Measurements from ENCODE around the gene SPATA7. TPM values are rescaled to one million over a fixed set of nuclear protein-coding genes. Genes with fewer than 3 reads are reported as not detected.

Gene SPATA7
- total and polyA plus RNA-seq, 2 of the 4 experiments (the other 2 are of a cell fraction): 6.6 to 10.0 TPM

- Histone ChIP-seq H2BK15ac (ENCODE audit: low read depth, low read length) (no peak overlapping the region), H3K23ac (ENCODE audit: low read depth, low read length) (no peak overlapping the region), H3K27me3 (ENCODE audit: control insufficient read depth, insufficient read depth, low read length) (no peaks in the 10 kb centered on the region; the same call in 1 of the 2 replicates), H3K18ac (ENCODE audit: low read depth, low read length) (no peak overlapping the region), H4K8ac (ENCODE audit: low read depth in 2 of 2, low read length in 2 of 2) (no peak overlapping the region), H2BK20ac (ENCODE audit: low read depth, low read length) (no peak overlapping the region), H3K4ac (ENCODE audit: low read depth, low read length) (no peak overlapping the region), H3K9ac (ENCODE audit: low read depth, low read length) (no peak overlapping the region), H3K36me3 (ENCODE audit: control insufficient read depth, insufficient read depth, low read length) (no peaks in the 10 kb centered on the region), H3K4me3 (ENCODE audit: insufficient read depth, low read depth, low read length) (no peak overlapping the region), H2BK5ac (ENCODE audit: low read depth, low read length, poor library complexity, severe bottlenecking) (no peak overlapping the region), H3K4me1 (ENCODE audit: control insufficient read depth, insufficient read depth, low read length) (no peaks in the 10 kb centered on the region), H3K9me1 (ENCODE audit: insufficient read depth, low read length) (no peaks in the 10 kb centered on the region), H2AFZ (replicated peaks; ENCODE audit: low read length, poor library complexity) (no peak overlapping the region), H3K27ac (ENCODE audit: insufficient read depth, low read length) (no peak overlapping the region), H3K14ac (replicated peaks; ENCODE audit: low read depth, low read length) (no peak overlapping the region), H3K4me2 (ENCODE audit: low read depth, low read length) (no peak overlapping the region), H3K79me1 (ENCODE audit: low read depth in 1 of 2, low read length in 2 of 2) (no peaks in the 10 kb centered on the region), H2AK5ac (ENCODE audit: low read depth, low read length) (no peak overlapping the region), H2AK9ac (replicated peaks; ENCODE audit: low read depth, low read length, poor library complexity) (no peak overlapping the region), H4K20me1 (ENCODE audit: insufficient read depth, low read length) (no peaks in the 10 kb centered on the region), H4K5ac (ENCODE audit: low read depth, low read length) (no peak overlapping the region), H2BK120ac (ENCODE audit: low read depth, low read length) (no peak overlapping the region), H4K91ac (ENCODE audit: insufficient read depth, low read depth, low read length) (no peak overlapping the region), H3K9me3 (ENCODE audit: control insufficient read depth, insufficient read depth, low read length) (no peaks in the 10 kb centered on the region), H3K56ac (ENCODE audit: extremely low read depth, insufficient read depth, low read length) (no peak overlapping the region)
- dilution Hi-C loops (cut with HindIII; ENCODE audit: low sequenced_read_pairs, unreplicated experiment) (no loop called here), in situ Hi-C loops (cut with MboI; ENCODE audit: low sequenced_read_pairs) (no loop called here), intact Hi-C loops (cut with micrococcal nuclease) (no loop called here)
- no peak for TF ChIP-seq MAZ (IDR thresholded peaks at IDR 0.05; ENCODE audit: borderline replicate concordance, low read depth, low read length)
- no peak for TF ChIP-seq NFE2L2 (IDR thresholded peaks at IDR 0.05; ENCODE audit: low read depth, low read length)
- no peak for TF ChIP-seq CHD1 (IDR thresholded peaks at IDR 0.05; ENCODE audit: low read depth, low read length)
- TF ChIP-seq MAFK (IDR thresholded peaks at IDR 0.05; ENCODE audit: low read depth, low read length): no peak
- TF ChIP-seq RAD21 (IDR thresholded peaks at IDR 0.05; ENCODE audit: low read length): no peak
- TF ChIP-seq, protein P1, sequence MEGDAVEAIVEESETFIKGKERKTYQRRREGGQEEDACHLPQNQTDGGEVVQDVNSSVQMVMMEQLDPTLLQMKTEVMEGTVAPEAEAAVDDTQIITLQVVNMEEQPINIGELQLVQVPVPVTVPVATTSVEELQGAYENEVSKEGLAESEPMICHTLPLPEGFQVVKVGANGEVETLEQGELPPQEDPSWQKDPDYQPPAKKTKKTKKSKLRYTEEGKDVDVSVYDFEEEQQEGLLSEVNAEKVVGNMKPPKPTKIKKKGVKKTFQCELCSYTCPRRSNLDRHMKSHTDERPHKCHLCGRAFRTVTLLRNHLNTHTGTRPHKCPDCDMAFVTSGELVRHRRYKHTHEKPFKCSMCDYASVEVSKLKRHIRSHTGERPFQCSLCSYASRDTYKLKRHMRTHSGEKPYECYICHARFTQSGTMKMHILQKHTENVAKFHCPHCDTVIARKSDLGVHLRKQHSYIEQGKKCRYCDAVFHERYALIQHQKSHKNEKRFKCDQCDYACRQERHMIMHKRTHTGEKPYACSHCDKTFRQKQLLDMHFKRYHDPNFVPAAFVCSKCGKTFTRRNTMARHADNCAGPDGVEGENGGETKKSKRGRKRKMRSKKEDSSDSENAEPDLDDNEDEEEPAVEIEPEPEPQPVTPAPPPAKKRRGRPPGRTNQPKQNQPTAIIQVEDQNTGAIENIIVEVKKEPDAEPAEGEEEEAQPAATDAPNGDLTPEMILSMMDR (conservative IDR thresholded peaks at IDR 0.05; ENCODE audit: low read depth, low read length): no peak
- TF ChIP-seq POLR2A (IDR thresholded peaks at IDR 0.05; ENCODE audit: low read depth, low read length): no peak
- TF ChIP-seq CEBPB (IDR thresholded peaks at IDR 0.05; ENCODE audit: low read depth, low read length): no peak
- TF ChIP-seq RCOR1 (IDR thresholded peaks at IDR 0.05; ENCODE audit: insufficient replicate concordance, low read length): no peak
- TF ChIP-seq FOS (IDR thresholded peaks at IDR 0.05; ENCODE audit: low read depth, low read length): no peak
- ChIA-PET POLR2A (ENCODE audit: unreplicated experiment) (interaction anchor here (0.6 kb wide), 1 partner anchor 1630 kb away, joined by 3 read pairs; no protein-coding TSS in a partner anchor), CTCF (no interaction called here)
- ATAC-seq (ENCODE audit: low read depth): no peak
- no TSS peak for BruUV-seq (replicated peaks)
- DNase-seq: no peak
- WGBS, 2 experiments (ENCODE audit: extremely low coverage in 2 of 2, insufficient read length in 1 of 2): no CpG with 5 or more reads among the region's 3 CpGs
These were observed 36.9 kb upstream of the SPATA7 start for GRCh38 chr14:88348546-88348945.
